ENCODE data around the gene MAD1L1.

- no peak for TF ChIP-seq EZH2 (IDR thresholded peaks at IDR 0.05; ENCODE audit: borderline replicate concordance, low read depth, low read length, severe bottlenecking)
- no peak for TF ChIP-seq CTCF (IDR thresholded peaks at IDR 0.05; ENCODE audit: borderline replicate concordance, extremely low read depth, low read length, poor library complexity, severe bottlenecking)
Measured at GRCh38 chr7:2082139-2082998, 150.4 kb downstream of the MAD1L1 start.

Measured in DND-41 (cell line).